IPS-NIHi7 (cell line): ENCODE measurements around the gene CCDC157.
"Not testable (repeated sequence)": the region's sequence is repeated elsewhere in the genome, so short reads cannot be mapped to it uniquely, and the experiment has no call there.

Experiments used
- DNase-seq: peaks from one replicate; pipeline ENCODE4 v3.0.0; 2012; ENCODE audit warnings: mixed read lengths; ENCODE audit errors: extremely low spot score

The CCDC157 gene

DNA sequence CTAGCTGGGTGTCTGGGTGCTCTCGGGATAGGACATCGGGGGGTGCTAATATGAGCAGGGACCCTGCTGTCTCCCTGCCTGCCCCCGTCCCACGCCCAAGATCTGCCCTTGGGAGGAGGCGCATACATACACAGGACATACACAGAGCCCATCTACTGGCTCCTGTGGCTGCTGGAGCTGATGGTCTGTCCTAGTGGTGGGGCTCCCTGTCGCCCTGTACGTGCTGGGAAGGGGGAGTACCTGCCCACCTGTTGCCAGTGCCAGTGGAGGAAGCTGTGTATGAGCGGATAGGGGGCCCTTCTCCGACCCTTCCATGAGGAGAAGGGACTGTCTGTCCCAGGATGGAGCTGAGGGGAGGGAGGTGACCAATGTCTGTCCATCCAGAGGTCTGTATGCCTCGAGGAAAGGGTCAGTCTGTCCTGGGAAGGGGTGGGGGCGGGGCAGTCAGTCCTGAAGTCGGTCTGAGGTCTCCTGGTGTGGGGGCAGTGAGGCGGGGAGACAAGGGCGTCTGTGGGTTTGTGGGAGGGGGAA lies 31.0 kb upstream of the CCDC157 start:
- no peak for DNase-seq

DNA sequence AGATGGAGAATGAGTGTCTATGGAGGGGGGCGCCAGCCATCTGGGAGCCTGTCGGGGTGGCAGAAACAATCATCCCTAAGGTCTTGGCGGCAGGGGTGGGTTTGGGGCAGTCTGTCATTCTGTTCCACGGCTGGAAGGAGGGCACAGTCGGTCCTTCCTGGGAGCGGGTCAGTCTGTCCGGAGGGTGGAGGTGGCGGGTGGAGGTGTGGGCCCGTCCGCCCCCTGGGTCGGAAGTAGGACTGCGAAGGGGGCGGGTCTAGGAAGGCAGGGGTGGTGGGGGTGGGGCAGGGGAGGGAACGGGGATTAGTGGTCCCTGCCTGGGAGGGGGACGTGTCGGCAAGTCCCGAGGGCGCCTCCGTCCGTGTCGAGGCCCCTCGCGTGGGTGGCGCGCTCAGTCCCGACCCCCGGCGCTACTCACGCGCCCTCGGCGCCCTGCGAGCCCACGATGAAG lies 30.5 kb upstream of the CCDC157 start:
- DNase-seq: peak; percentile 69

DNA sequence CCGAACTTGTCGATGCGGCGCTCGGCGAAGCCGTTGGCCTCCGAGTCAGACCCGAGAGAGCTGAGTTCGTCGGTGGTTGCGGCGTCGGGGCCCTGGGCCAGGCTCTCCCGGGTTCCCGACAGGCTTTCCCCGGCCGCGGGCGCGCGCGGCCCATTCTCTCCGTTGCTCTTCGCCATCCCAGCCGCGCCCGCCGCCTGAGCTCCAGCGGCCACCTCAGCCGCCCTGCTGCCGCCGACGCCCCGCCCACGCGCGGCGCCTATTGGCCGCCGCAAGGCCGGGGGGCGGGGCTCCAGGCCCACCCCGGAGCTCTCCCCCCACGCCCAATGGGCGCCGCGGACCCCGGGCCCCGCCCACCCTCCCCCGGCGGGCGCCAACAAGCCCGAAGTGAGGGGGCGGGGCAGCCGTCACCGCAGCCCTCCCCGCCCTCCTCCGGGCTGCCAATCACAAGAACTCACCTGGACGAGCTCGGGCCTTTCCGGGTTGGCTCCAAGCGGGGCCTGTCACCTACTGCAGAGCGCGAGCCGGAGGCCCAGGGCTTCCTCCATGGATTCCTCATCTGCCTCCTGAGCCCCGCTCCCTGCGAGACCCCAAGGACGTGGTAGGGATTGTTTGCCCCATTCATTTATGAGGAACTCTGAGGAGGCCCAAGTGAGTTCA lies 30.0 kb upstream of the CCDC157 start, which contains the start of gene TBC1D10A:
TSS of gene TBC1D10A (minus strand) at position 236 of the 657 bp plus-strand sequence. CDS start at position 176, 60 bp downstream.
- peak; percentile 100 for DNase-seq

DNA sequence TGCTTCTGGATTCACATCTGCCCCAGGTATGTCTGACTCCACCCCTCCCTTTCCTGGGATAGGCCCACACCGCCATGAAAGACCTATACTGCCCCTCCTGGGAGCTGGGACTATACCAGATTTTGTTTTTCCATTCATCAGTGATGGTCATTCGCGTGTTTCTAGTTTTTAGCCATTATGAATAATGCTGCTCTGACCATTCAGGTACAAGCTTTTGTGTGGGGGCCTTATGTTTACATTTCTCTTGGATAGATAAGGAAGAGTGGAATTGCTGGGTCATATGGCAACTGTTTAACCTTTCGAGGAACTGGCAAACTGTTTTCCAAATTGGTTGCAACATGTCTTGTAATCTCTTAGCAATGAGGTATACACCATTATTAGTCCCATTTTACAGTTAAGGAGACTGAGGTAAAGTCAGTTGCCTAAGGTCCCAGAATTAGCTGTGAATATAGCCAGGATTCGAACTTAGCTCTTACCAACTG lies 28.9 kb upstream of the CCDC157 start:
- peak; percentile 60 for DNase-seq

DNA sequence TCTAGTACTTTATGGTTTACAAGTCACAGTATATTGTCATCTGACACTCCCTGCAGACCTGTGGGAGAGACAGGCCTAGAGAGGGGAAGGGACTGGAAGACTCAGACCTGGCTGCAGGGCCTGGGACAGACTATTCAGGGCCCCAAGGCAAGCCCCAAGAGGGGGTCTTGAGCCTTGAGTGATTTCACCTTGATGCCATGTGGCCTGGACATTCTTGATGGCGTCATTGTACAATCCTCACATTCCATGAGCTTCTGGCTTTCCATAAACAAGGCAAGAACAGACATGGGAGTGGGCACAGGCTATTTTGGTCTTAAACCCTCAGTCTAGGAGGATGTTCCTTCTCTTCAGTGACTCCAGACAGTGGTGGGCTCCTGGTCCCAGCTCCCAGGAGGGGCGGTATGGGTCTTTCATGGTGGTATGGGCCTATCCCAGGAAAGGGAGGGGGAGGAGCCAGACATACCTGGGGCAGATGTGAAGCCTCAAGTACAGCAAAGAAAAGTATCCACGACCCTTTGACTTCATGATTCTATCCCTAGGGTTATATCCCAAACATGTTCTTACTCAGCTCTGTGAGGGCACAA lies 28.2 kb upstream of the CCDC157 start:
- DNase-seq: peak; percentile 23

DNA sequence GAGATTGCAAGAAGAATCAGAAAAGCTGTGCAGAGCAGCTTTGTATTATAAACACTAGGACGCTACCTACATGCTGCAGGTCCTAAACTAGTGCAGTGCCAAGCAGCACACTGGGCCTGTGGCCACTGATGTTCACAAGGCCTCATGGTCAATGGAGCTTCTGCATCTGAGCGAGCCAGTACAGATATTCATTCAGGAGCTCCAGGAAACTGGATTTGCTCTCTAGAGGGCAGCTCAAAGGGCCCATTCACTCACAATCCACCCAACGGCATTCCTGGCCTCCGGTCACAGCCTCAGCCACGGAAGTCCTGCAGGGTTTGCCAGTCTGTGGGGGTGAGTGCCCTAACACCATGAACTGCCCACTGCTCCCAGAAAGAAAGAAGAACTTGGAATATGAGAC lies 24.3 kb upstream of the CCDC157 start:
- no peak for DNase-seq

DNA sequence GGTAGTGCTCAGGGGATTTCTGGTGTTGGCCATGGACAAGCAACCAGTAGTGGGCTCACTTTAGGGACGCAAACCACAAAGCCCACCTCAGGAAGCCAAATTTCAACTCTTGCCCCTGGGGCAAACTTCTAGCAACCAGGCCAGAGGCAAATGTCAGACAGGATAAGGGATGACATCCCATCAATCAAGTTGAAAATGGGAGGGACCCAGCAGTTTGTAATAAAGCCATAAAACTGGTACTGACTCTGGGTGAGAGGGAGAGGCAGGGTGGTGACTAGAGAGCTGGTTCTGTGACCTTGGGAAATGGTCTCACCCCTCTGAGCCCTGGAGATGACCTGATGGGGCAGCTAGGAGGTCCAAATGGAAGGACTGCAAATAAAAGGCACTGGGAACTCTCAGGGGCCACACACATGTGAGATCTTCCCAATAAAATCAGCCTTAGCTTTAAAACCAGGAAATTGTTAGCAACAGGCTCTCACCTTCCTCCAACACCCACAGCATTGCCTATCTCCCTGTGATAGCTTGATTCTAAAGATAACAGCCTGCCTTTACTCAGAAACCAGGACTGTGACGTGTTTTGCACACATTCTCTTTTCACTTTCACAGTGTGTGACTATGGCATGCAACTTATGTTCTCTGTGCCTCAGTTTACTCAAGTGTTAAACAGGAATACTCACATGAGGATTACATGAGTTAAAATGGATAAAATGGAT lies 23.7 kb upstream of the CCDC157 start:
- DNase-seq: no peak

DNA sequence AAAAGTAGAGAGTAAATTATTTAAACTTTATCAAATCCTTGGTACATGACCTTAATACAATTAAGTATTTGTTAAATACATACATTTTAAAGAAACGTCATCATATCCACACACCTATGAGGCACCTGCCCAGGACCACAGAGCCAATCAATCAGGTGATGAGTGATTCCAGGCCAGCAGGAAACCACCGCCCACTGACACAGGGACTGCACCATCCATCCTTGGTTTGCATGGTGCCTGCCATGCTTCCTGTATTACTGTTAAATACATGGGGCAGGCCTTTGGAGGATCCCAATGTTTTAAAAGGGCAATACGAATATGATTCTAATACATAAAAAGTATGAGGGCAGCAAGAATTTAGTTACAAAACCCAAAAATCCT lies 23.1 kb upstream of the CCDC157 start:
- no peak for DNase-seq

DNA sequence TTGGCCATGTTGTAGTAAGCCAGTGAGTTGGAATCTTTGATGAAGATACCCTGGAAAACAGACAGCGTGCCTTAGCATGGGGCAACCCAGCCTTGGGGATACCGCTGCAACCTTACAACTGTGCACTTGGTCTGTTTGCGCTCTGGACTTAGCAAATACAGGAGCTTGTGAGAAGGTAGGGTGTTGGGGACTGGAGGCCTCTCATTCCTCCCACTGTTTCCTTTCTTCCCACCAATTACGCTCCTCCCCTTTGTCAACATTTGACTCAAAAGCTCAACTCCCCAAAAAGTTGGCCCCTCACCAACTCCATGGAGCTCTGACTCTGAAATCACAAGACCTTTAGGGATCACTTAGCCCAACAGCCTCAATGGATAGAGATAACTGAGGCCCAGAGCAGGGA lies 22.2 kb upstream of the CCDC157 start:
- DNase-seq: no peak

DNA sequence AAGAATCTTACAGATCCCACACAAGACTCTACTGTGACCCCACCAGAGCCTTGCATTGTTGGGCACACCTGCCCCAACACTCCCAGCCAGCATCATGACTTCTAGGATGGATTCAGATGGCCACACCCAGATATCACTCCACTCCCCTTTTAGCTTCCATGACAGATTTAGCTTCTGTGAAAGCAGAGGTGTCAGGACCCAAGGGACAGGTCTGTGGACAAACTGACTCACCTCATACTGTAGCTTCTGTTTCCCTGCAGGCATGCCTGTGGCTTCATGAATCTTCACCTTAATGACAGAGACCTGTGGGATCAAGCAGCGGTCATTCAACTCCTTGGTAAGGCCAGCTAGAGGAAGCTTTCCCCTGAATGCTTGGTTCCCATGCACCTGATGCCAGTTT lies 21.6 kb upstream of the CCDC157 start:
- no peak for DNase-seq

DNA sequence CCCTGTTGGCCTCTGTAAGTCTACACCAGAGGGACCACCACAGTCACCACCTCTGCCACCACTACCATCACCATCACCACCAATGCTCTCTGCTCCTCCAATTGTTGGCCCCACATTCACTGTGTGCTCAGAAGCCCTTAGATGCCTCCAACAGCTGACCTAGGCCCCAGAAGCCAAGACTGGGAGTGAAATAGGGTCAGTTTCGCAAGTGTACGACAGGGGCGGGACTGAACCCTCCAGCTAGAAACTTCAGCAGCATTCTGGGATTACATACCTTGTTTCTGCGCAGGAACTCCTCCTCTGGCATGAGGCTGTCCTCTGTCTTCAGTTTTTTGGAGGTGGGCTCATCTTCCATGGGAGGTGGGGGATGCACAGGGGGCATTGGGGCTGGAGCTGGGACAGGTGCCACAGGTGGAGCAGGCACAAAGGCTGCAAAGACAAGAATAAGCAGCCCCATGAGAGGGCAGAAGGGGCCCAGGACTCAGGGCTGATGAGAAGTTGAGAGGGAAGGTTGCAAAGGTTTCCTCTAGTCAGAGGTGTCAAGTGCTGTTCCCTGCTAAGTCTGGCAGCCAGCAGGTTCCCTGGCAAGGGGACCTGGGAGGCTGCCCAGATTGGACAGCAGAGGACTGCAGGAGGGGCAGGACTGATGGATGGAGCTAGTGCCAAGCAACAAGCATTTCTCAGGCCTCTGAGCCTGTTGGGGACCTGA lies 19.9 kb upstream of the CCDC157 start:
- DNase-seq: no peak

DNA sequence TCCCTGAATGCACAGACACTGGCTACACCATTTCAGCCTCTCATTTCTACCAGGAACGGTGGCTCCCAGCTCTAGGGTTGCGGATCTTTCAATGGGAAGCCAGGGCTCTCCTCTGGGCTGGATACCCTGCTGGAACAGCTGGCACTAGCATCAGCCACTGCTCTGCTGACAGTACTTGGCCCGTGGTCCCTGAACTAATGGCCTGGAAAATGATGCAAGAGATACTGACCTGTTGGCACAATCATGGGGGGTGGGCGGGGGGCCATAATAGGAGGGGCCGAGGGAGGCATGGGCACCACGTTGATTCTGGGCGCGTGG lies 19.4 kb upstream of the CCDC157 start:
- no peak for DNase-seq

DNA sequence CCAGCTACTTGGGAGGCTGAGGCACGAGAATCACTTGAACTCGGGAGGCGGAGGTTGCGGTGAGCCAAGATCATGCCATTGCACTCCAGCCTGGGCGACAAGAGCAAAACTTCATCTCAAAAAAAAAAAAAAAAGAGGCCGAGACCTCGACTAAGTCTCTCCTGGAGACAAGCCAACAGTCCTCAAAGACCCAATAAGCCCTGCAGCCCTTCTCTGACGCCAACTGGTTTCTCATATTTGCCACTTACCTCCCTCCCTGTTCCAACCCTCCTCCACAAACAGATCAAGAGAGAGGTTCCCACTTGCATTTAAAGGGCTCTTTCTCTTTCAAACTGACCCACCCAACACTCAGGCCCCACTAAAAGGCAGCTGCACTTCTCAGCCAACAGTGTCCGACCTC lies 18.5 kb upstream of the CCDC157 start:
- DNase-seq: not testable (repeated sequence)

DNA sequence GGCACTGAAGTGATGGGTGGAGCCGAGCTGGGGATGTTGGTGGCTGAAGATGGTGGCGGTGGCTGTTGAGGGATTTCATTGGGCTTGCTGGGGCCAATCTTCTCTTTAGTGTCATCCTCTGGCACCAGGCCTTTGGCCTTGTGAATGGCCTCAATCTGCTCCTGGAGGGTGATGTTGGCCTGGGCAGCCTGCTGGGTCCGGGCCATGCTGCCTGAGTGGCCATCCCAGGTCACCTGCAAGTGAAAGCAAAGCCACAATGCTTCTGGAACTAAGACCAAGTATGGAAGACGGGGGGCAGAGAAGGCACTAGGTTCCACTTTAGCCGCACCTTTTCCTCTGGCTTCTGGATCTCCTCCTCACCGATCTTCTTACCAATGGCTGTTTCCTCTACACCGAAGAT lies 18.0 kb upstream of the CCDC157 start:
- DNase-seq: no peak

DNA sequence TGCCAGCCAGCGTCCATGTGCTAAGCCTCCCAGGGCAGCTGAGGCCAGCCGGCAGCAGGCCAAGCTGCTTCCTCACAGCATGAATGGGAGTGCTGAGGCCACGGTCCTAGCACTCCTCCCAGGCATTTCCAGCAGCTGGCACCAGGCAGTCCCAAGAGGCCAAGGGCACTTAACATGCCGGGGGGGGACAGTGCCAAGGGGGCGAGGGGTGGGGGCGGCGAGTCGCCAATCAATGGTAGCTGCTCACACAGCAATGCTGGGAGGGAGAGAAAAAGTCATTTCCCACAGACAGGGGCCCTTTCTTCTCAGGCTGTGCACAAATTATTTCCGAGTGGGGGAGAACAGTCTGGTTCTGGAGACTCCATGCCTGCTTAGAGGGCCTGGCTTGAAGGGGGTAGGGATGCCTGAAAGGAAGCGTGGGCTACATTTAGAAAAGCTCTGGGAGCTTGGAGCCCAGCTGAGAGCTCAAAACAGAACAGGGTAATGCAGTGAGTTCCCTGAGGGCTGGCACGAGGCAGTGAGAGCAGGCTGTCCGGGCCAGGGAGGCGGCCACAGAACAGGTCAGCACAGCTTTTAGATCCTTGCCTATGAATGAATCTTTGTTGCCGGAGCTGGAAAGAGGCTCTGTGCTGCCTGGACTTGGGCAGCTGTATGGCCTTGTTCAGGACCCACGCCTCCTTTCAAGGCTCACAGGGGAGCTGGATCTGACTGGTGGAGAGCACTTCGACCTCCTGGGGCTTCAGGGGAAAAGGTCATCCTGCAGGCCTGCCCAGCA lies 15.7 kb upstream of the CCDC157 start:
- DNase-seq: no peak

DNA sequence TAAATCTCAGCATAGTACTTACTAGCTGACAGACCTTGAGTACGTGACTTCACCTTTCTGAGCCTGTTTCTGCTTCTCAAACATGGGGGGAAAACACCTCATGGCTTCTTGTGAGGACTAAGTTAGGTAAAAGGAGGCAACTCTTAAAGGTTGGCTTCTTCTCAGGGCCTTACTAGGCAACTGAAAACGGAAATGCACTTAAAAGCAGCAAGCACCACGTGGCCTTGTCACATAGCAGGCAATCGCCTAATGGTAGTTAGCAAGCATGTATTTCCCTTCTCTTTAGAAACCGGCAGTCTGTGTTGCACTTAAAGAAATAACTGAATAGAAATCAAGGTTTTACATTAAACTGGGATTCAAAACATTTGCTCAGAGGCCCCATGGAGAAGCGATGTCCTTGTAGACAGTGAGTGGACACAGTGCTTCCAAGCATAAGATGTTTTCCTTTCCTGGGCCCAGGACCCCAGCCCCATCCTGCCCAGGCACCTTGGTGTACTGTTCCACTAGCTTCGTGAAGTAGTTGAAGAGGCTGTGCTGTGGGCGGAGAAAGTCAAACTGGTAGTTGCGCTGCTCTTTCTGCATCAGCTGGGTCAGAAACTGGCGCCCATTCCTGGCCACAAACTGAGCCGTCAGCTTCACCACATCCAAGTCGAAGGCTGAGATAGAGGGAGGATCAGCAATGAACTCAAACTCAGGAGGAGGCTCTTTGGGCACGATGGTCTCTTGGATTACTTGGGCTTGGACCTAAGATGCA lies 12.2 kb upstream of the CCDC157 start:
- no peak for DNase-seq

DNA sequence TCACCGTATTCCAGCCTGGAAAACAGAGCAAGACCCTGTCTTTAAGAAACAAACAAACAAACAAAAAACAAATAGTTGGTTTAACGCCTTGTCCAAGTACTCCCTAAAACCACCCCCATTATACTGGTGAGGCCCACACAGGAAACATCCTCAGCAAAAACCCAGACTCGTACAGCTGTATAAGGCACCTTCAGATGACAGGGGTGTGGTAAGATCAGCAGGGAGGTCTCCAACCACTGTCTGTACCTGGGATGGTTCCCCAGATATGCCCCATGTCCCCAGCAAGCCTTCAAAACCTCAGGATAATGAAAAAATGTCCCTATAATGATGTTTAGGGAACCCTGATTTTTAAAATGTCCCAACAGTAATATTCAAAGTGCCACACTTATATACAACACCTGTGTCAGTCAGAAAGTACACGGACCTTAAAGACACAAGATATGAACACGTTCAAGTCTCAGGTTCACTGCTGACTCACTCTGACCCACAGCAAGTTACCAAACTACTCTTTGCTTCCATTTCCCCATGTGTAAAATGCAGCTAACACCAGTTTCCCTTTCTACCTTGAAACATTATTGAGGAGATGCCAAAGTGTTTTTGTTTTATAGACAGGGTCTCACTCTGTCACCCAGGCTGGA lies 9.4 kb upstream of the CCDC157 start:
- DNase-seq: no peak

DNA sequence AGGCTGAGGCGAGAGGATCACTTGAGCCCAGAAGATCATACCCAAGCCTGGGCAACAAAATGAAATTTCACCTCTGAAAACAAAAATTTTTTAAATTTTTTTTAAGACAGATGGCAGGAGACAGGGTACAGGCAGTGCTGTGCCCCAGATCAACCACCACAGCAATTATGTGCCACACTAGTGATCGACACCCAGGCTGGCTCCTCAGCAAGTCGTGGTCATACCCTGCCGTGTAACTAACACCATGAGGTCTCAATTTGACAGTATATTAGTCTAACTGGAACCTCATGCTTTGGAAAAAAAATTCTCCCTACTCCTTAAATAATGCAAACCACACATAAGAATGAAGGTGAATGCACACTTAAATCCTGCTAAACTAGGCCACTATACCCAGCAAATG lies 8.4 kb upstream of the CCDC157 start:
- DNase-seq: no peak

DNA sequence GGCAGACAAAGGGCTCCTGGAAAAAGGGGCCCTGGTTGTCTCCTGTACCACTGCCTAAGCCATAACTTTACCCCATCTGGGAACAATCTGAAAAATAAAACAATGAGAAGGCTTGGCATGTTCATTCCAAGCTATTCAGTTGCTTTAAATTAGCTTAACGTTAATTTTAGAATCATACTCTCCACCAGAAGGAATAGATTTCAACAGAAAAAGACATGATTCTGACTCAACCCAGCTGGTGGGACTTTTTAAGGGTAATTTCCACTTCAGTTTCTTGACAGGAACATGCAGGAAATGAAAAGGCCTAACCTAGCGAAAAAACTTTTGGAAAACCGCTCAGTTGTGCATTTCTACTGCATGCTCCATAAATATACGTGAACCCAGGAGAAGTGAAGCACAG lies 8.0 kb upstream of the CCDC157 start:
- no peak for DNase-seq

DNA sequence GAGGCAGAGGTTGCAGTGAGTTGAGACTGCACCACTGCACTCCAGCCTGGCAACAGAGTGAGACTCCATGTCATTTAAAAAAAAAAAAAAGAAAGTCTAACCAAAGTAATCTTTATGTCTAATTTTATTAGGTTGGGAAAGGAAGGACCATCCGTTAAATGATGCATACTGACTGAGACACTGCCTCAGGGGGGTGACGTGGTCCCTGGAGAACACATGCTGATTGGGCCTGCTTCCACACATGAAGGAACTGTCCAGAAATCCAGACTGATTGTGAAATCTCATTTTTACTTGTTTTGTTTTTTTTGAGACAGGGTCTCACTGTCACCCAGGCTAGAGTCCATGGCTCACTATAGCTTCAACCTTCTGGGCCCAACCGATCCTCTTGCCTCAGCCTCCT lies 5.6 kb upstream of the CCDC157 start:
- DNase-seq: no peak
